OCI-LY1 (cell line): ENCODE results near the gene JOSD2.
"Not testable (repeated sequence)": the region's sequence is repeated elsewhere in the genome, so short reads cannot be mapped to it uniquely, and the experiment has no call there.

ENCODE experiments used
- H2AFZ ChIP-seq: fragments of 200-600 bp; sonication (generic), shearing (Covaris generic); 2 replicates; pipeline ENCODE4 v1.6.0; 2014; ENCODE audit warnings: antibody characterized with exemption, mild to moderate bottlenecking, low read length
- H3F3A ChIP-seq: fragments of 200-600 bp; sonication (generic), shearing (Covaris generic); 2 replicates; pipeline ENCODE4 v1.6.0; 2014; ENCODE audit warnings: mild to moderate bottlenecking, antibody characterized with exemption, low read length, moderate library complexity; ENCODE audit not compliant: insufficient read depth
- H3K27ac ChIP-seq: fragments of 200-600 bp; sonication (generic); 2 replicates; pipeline ENCODE4 v1.5.1; 2014; ENCODE audit warnings: low read length, mixed run types, mild to moderate bottlenecking, low read depth; ENCODE audit not compliant: poor library complexity, severe bottlenecking
- H3K27me3 ChIP-seq: fragments of 200-600 bp; sonication (generic); 2 replicates; pipeline ENCODE4 v1.6.0; 2014; ENCODE audit warnings: antibody characterized with exemption, mild to moderate bottlenecking, low read length, moderate library complexity; ENCODE audit not compliant: insufficient read depth
- H3K36me3 ChIP-seq: fragments of 200-600 bp; sonication (generic); 2 replicates; pipeline ENCODE4 v1.6.1; 2014; ENCODE audit warnings: mild to moderate bottlenecking, antibody characterized with exemption, low read length, moderate library complexity, mixed read lengths; ENCODE audit not compliant: insufficient read depth
- H3K4me1 ChIP-seq: fragments of 200-600 bp; sonication (generic); 2 replicates; pipeline ENCODE4 v1.5.1; 2014; ENCODE audit warnings: mild to moderate bottlenecking, low read length, moderate library complexity; ENCODE audit not compliant: insufficient read depth, severe bottlenecking
- H3K4me2 ChIP-seq: fragments of 200-600 bp; sonication (generic), shearing (Covaris generic); 2 replicates; pipeline ENCODE4 v1.6.1; 2014; ENCODE audit warnings: low read length
- H3K4me3 ChIP-seq: fragments of 200-600 bp; sonication (generic); 2 replicates; pipeline ENCODE4 v1.5.1; 2014; ENCODE audit warnings: low read length, low read depth, mild to moderate bottlenecking, mixed read lengths; ENCODE audit not compliant: poor library complexity, severe bottlenecking
- H3K79me2 ChIP-seq: fragments of 200-600 bp; shearing (Covaris generic); 2 replicates; pipeline ENCODE4 v1.6.1; 2016; ENCODE audit warnings: mixed run types, low read length, mixed read lengths; ENCODE audit not compliant: insufficient read depth
- H3K9ac ChIP-seq: fragments of 200-600 bp; sonication (generic), shearing (Covaris generic); 2 replicates; pipeline ENCODE4 v1.6.1; 2014; ENCODE audit warnings: mild to moderate bottlenecking, low read length, mixed read lengths
- H3K9me2 ChIP-seq: fragments of 200-600 bp; sonication (generic), shearing (Covaris generic); 2 replicates; pipeline ENCODE4 v1.6.1; 2014; ENCODE audit warnings: low read depth, mild to moderate bottlenecking, low read length, mixed read lengths
- H3K9me3 ChIP-seq: fragments of 200-600 bp; shearing (Covaris generic); 2 replicates; pipeline ENCODE4 v1.6.1; 2014; ENCODE audit warnings: low read length, mixed read lengths
- H4K20me1 ChIP-seq: fragments of 200-600 bp; sonication (generic), shearing (Covaris generic); 2 replicates; pipeline ENCODE4 v1.6.0; 2016; ENCODE audit warnings: mild to moderate bottlenecking, low read length; ENCODE audit not compliant: insufficient read depth
- EZH2 ChIP-seq: fragments of 200-600 bp; sonication (generic), shearing (Covaris generic); IDR thresholded peaks from 2 replicates; pipeline ENCODE4 v1.8.0; 2017; ENCODE audit warnings: borderline replicate concordance, mixed run types, mild to moderate bottlenecking, antibody characterized with exemption, low read length, moderate library complexity, mixed read lengths
- TF ChIP-seq, protein P1 (sequence below): fragments of 200-600 bp; sonication (generic), shearing (Covaris generic); IDR thresholded peaks from 2 replicates; pipeline ENCODE4 v1.5.1; 2017; ENCODE audit warnings: mild to moderate bottlenecking, antibody characterized with exemption, low read length, moderate library complexity, mixed read lengths

The JOSD2 gene

GRCh38 chr19:50475736-50476223 lies 35.2 kb downstream of the JOSD2 start:
- no peaks in the 10 kb centered on the region for H3K9me2 ChIP-seq
- no peaks in the 10 kb centered on the region for H3K27me3 ChIP-seq
- no peaks in the 10 kb centered on the region for H3K79me2 ChIP-seq
- no peak overlapping the region for H3K9ac ChIP-seq
- H3K27ac ChIP-seq: no peak overlapping the region
- H3K4me2 ChIP-seq: no peak overlapping the region
- H3K36me3 ChIP-seq: peaks cover 33% of the 10 kb centered on the region
- TF ChIP-seq, protein P1, sequence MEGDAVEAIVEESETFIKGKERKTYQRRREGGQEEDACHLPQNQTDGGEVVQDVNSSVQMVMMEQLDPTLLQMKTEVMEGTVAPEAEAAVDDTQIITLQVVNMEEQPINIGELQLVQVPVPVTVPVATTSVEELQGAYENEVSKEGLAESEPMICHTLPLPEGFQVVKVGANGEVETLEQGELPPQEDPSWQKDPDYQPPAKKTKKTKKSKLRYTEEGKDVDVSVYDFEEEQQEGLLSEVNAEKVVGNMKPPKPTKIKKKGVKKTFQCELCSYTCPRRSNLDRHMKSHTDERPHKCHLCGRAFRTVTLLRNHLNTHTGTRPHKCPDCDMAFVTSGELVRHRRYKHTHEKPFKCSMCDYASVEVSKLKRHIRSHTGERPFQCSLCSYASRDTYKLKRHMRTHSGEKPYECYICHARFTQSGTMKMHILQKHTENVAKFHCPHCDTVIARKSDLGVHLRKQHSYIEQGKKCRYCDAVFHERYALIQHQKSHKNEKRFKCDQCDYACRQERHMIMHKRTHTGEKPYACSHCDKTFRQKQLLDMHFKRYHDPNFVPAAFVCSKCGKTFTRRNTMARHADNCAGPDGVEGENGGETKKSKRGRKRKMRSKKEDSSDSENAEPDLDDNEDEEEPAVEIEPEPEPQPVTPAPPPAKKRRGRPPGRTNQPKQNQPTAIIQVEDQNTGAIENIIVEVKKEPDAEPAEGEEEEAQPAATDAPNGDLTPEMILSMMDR: no peak
- no peak for TF ChIP-seq EZH2
- H3K4me3 ChIP-seq: no peak overlapping the region
- H4K20me1 ChIP-seq: no peaks in the 10 kb centered on the region
- H3F3A ChIP-seq: no peaks in the 10 kb centered on the region
- H3K4me1 ChIP-seq: peaks cover 11% of the 10 kb centered on the region
- H2AFZ ChIP-seq: no peak overlapping the region
- H3K9me3 ChIP-seq: peaks cover 5% of the 10 kb centered on the region

DNA sequence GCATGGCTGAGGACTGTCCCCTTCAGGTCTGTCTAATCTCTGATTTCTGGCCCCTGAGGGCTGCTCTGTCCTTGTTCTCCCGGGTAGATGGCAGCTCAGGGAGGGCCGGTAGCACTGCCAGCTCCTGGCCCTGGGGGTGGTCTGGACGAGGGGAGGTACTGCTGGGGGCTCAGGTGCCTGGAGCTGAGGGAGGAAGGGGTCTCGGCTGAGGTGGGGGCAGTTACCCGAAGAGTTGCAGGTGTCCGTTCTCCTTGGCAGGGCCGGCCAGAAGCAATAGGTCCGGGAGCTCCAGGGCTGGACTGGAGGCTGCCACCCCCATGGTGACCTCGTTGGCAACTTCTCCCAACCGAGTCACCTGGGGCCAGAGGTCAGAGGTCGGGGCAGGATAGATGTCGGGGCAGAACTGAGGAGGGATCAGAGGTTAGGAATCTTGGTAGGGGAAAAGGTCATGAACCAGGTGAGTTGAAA lies 35.9 kb downstream of the JOSD2 start:
- Histone ChIP-seq H3K27ac (no peak overlapping the region), H3K79me2 (no peaks in the 10 kb centered on the region), H3F3A (no peaks in the 10 kb centered on the region), H3K4me1 (peaks cover 11% of the 10 kb centered on the region), H3K9ac (no peak overlapping the region), H3K4me3 (no peak overlapping the region), H3K9me2 (no peaks in the 10 kb centered on the region), H2AFZ (no peak overlapping the region), H4K20me1 (no peaks in the 10 kb centered on the region), H3K27me3 (no peaks in the 10 kb centered on the region), H3K9me3 (peaks cover 5% of the 10 kb centered on the region), H3K4me2 (no peak overlapping the region), H3K36me3 (peaks cover 26% of the 10 kb centered on the region)
- TF ChIP-seq EZH2: no peak
- TF ChIP-seq, protein P1: no peak

DNA sequence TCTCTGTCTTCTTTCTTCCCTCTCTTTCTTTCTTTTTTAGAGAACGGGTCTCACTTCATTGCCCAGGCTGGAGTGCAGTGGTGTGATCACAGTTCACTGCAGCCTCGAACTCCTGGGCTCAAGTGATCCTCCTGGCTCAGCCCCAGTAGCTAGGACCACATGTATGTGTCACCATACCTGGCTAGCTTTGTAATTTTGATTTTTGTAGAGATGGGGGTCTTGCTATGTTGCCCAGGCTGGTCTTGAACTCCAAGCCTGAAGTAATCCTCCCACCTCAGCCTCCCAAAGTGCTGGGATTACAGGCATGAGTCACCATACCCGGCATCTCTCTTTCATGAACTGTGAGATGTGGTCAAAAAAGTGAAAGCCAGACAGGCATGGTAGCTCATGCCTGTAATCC lies 37.7 kb downstream of the JOSD2 start:
- not testable (repeated sequence) for H3F3A ChIP-seq, H3K9ac ChIP-seq, H3K9me3 ChIP-seq, H3K4me2 ChIP-seq, H3K36me3 ChIP-seq, H3K27ac ChIP-seq, H4K20me1 ChIP-seq, H3K4me3 ChIP-seq, H2AFZ ChIP-seq, H3K79me2 ChIP-seq, H3K9me2 ChIP-seq, H3K27me3 ChIP-seq
- peaks cover 11% of the 10 kb centered on the region for H3K4me1 ChIP-seq

DNA sequence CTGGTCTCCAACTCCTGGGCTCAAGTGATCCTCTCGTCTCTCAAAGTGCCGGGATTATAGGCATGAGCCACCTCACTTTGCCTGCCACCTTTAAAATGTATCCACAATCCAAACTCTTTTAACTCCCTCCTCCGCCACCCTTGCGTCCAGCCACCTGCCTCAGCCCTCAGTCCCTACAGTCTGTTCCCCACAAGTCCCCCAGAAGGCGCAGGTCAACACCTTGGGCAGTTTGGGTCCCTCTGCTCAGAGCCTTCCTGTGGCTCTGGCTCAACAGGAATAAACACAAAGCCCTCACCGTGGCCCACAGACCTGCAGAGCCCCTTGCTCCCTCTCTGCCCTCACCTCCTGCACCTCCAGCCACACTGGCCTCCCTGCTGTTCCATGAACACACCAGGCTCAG lies 42.2 kb downstream of the JOSD2 start:
- no peak overlapping the region for H3K27ac ChIP-seq
- H3K79me2 ChIP-seq: no peaks in the 10 kb centered on the region
- TF ChIP-seq, protein P1: no peak
- TF ChIP-seq EZH2: no peak
- H3F3A ChIP-seq: no peaks in the 10 kb centered on the region
- H4K20me1 ChIP-seq: no peaks in the 10 kb centered on the region
- H3K36me3 ChIP-seq: no peaks in the 10 kb centered on the region
- H3K9me2 ChIP-seq: no peaks in the 10 kb centered on the region
- no peak overlapping the region for H3K4me3 ChIP-seq
- no peak overlapping the region for H2AFZ ChIP-seq
- no peaks in the 10 kb centered on the region for H3K9me3 ChIP-seq
- H3K4me2 ChIP-seq: no peak overlapping the region
- no peaks in the 10 kb centered on the region for H3K4me1 ChIP-seq
- peaks cover 14% of the 10 kb centered on the region; the same call in 1 of the 2 replicates for H3K27me3 ChIP-seq
- H3K9ac ChIP-seq: no peak overlapping the region
